ENCODE measurements around the gene CPNE8. TPM values are rescaled to one million over a fixed set of nuclear protein-coding genes. Genes with fewer than 3 reads are reported as not detected.

CPNE8 gene
- total RNA-seq, 4 donors from 2014 or later: 10.5 to 18.1 (median 15.1) TPM

DNA sequence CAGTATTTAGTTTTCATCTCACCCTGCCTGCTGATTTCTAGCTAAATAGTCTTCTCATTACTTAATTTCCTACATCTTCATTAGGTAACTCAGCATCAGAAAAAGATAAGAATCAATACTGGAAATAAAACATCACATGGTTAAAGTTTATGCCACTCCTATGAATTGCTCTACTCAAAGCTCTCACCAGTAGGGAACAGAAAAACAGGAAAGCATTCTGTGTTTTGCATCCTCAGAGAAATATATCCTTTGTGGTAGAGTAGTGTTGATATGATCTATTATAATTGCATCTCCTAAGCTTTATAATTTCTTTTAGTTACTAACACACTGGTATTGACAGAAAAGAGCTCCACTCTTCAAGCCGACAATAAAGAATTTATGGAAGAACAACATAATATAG lies 9.9 kb downstream of the CPNE8 start:
- Histone ChIP-seq H3K27me3 (no peaks in the 10 kb centered on the region), H3K4me1 (peaks cover 7 to 41% (median 10%) of the 10 kb centered on the region in 3 donors), H3K9me3 (no peaks in the 10 kb centered on the region), H3K36me3 (no peaks in the 10 kb centered on the region), H3K4me3 (no peak overlapping the region), H3K27ac (no peak overlapping the region)
- intact Hi-C loops (cut with DNase I): no loop called here
- 82 to 89% methylated on average over 1 of the region's 1 CpG for whole genome bisulfite sequencing, 2 donors
- no peak for DNase-seq
- TF ChIP-seq, protein P1, sequence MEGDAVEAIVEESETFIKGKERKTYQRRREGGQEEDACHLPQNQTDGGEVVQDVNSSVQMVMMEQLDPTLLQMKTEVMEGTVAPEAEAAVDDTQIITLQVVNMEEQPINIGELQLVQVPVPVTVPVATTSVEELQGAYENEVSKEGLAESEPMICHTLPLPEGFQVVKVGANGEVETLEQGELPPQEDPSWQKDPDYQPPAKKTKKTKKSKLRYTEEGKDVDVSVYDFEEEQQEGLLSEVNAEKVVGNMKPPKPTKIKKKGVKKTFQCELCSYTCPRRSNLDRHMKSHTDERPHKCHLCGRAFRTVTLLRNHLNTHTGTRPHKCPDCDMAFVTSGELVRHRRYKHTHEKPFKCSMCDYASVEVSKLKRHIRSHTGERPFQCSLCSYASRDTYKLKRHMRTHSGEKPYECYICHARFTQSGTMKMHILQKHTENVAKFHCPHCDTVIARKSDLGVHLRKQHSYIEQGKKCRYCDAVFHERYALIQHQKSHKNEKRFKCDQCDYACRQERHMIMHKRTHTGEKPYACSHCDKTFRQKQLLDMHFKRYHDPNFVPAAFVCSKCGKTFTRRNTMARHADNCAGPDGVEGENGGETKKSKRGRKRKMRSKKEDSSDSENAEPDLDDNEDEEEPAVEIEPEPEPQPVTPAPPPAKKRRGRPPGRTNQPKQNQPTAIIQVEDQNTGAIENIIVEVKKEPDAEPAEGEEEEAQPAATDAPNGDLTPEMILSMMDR (IDR thresholded peaks at IDR 0.05): no peak
- no peak for TF ChIP-seq POLR2A (IDR thresholded peaks at IDR 0.05)

DNA sequence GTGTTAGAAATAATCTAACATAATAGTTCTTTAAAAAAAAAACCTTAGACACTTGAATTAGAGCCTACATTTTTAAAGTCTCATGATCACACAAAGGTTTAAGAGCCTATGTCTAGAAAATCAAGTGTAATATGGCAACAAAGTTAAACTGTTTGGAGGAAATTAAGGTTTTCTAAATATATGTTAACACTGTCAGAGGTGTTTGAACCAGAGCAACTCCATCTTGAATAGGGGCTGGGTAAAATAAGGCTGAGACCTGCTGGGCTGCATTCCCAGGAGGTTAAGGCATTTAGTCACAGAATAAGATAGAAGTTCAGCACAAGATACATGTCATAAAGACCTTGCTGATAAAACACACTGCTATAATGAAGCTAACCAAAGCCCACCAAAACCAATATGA lies 12.4 kb downstream of the CPNE8 start:
- peak overlapping the region in 1 of 4 donors; percentile 6 for H3K27ac ChIP-seq
- intact Hi-C loops (cut with DNase I): no loop called here
- TF ChIP-seq POLR2A (IDR thresholded peaks at IDR 0.05): no peak
- TF ChIP-seq, protein P1 (IDR thresholded peaks at IDR 0.05): no peak
- H3K9me3 ChIP-seq: no peaks in the 10 kb centered on the region
- H3K4me3 ChIP-seq: no peak overlapping the region
- no peak for DNase-seq
- H3K36me3 ChIP-seq: no peaks in the 10 kb centered on the region
- H3K4me1 ChIP-seq: peaks cover 10 to 48% (median 12%) of the 10 kb centered on the region in 3 donors
- no peaks in the 10 kb centered on the region for H3K27me3 ChIP-seq

DNA sequence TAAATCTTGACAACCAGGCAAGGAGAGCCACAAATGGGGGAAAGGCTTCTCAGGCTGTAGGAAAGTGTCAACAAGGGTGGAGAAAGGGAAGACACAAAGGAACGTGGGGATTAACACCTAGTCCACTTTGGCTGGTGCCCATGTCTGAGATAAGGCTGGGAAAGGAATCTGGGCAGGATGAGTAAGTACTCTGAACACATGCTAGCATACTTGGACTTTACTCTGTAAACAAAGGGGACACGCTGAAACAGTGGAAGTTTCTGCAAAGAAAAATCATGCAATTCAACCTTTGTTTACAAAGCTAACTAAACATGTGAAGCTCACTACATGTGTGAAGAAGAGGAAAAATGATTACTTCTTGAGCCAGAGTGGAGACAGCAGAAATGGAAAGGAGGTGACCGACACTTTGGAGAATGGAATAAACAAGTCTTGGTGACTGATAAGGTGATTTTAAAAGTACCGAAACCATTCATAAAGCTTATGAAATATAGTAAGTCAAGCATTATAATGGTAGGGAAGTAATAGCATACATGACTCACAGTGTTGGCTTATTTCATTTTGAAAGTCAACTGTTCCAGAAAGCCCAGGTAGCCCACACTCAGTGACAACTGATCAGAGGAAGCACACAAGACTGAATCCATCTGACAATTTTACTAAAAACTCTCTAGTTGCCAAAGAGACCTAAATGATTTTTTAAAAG lies 13.2 kb downstream of the CPNE8 start:
- peak overlapping the region in 2 of 4 donors; percentile 6 to 27 for H3K27ac ChIP-seq
- intact Hi-C loops (cut with DNase I): no loop called here
- 26 to 34% methylated on average over 4 of the region's 4 CpGs for WGBS, 2 donors
- DNase-seq: no peak
- H3K4me3 ChIP-seq: no peak overlapping the region
- no peak for TF ChIP-seq POLR2A (IDR thresholded peaks at IDR 0.05)
- TF ChIP-seq, protein P1 (IDR thresholded peaks at IDR 0.05): no peak
- H3K9me3 ChIP-seq: no peaks in the 10 kb centered on the region
- peaks cover 10 to 48% (median 12%) of the 10 kb centered on the region in 3 donors for H3K4me1 ChIP-seq
- H3K36me3 ChIP-seq: no peaks in the 10 kb centered on the region
- no peaks in the 10 kb centered on the region for H3K27me3 ChIP-seq

DNA sequence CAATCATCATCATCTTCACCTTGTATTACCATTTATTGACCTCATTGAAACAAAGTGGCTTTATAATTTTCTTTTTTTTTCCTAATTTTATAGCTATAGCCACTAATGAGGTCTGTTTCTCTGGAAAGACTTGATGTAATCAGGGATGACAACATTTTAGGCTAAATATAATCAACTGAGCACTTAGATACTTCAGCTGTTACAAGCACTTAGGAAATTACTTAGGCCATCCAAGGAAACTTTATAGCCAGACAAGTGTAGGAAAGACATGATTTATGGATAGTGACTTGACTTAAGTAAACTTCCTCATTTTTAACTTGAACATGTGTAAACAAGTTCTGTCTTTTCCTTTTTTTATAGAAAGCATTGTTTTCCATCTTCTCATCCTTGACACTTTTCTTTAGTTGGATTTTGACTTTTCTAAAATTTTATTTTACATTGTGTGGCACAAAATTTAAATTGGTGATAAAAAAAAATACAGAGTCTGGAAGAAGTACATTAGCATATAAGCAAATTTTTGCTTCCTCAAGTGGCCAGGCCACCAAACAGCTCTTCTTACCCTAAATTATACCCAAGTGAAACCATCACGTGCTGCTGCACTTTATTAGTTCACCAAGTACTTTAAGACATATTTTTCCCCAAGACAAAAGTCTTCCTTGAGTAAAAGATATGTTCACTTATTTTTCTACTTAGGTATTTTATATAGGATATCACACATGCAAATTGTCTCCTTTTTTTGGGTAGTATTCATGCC lies 15.1 kb downstream of the CPNE8 start:
- H3K36me3 ChIP-seq: no peaks in the 10 kb centered on the region
- no peak for DNase-seq
- intact Hi-C loops (cut with DNase I): no loop called here
- no peak overlapping the region for H3K4me3 ChIP-seq
- 62 to 67% methylated on average over 1 of the region's 1 CpG for WGBS, 2 donors
- TF ChIP-seq, protein P1 (IDR thresholded peaks at IDR 0.05): no peak
- no peak for TF ChIP-seq POLR2A (IDR thresholded peaks at IDR 0.05)
- no peaks in the 10 kb centered on the region for H3K27me3 ChIP-seq
- H3K27ac ChIP-seq: no peak overlapping the region
- H3K9me3 ChIP-seq: no peaks in the 10 kb centered on the region
- H3K4me1 ChIP-seq: peaks cover 10 to 32% (median 12%) of the 10 kb centered on the region in 3 donors

DNA sequence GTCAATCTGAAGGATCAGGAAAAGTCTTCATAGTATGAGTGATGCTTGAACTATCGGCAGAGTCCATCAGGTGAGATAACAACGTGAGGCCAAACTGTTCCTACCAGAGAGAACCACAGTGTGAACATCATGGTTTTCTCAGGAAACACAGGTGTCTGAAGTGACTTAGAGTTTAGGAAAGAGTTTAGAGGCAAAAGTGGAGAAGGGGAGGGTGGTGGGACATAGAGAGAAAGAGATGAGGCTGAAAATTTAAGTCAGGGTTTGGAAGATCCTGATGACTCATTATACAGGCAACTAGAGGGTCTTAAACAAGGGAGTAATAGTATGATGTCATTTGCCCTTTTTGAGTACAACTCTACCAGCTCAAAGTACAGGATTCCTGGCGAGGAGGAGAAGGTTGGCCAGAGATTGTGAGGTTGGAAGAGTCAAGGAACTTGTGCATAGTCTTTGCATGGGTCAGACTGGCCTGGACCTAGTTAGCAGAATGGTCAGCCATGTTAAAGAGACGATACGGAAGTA lies 16.0 kb downstream of the CPNE8 start:
- H3K4me1 ChIP-seq: peaks cover 10 to 32% (median 12%) of the 10 kb centered on the region in 3 donors
- TF ChIP-seq, protein P1 (IDR thresholded peaks at IDR 0.05): no peak
- no peak for TF ChIP-seq POLR2A (IDR thresholded peaks at IDR 0.05)
- H3K36me3 ChIP-seq: no peaks in the 10 kb centered on the region
- WGBS, 2 donors: 82 to 90% methylated on average over 5 of the region's 5 CpGs
- no peak overlapping the region for H3K4me3 ChIP-seq
- no peak for DNase-seq
- intact Hi-C loops (cut with DNase I): no loop called here
- H3K27ac ChIP-seq: no peak overlapping the region
- no peaks in the 10 kb centered on the region for H3K9me3 ChIP-seq
- no peaks in the 10 kb centered on the region for H3K27me3 ChIP-seq
